BLaER1 treated with 17β-estradiol and CSF1 and Interleukin-3, amounts not matched to agents 10 nM and 100 nM (cell line): ENCODE data around the gene SFPQ.
"Not testable (repeated sequence)": the region's sequence is repeated elsewhere in the genome, so short reads cannot be mapped to it uniquely, and the experiment has no call there.

Experiments
- H3K27ac ChIP-seq, 11 experiments: shearing (Covaris generic); formaldehyde crosslinking; 2 replicates each; pipeline ENCODE4 v1.8.1; 2022
- H3K27me3 ChIP-seq, 11 experiments: shearing (Covaris generic); formaldehyde crosslinking; 2 replicates each; pipeline ENCODE4 v1.8.1; 2022
- H3K36me3 ChIP-seq, 11 experiments: shearing (Covaris generic); formaldehyde crosslinking; 2 replicates each; pipeline ENCODE4 v1.8.1; 2022
- H3K4me1 ChIP-seq, 10 experiments: shearing (Covaris generic); formaldehyde crosslinking; 2 replicates each; pipeline ENCODE4 v1.8.1; 2022
- H3K4me2 ChIP-seq, 11 experiments: shearing (Covaris generic); formaldehyde crosslinking; 2 replicates each; pipeline ENCODE4 v1.8.1; 2022
- H3K4me3 ChIP-seq, 10 experiments: shearing (Covaris generic); formaldehyde crosslinking; 2 replicates each; pipeline ENCODE4 v1.8.1; 2022
- H3K9ac ChIP-seq, 11 experiments: shearing (Covaris generic); formaldehyde crosslinking; 2 replicates each; pipeline ENCODE4 v1.8.1; 2022
- H3K9me3 ChIP-seq, 11 experiments: shearing (Covaris generic); formaldehyde crosslinking; replicated peaks in 1 of 11; 2 replicates each; pipeline ENCODE4 v1.8.1; 2022
- H4K20me1 ChIP-seq, 11 experiments: shearing (Covaris generic); formaldehyde crosslinking; 2 replicates each; pipeline ENCODE4 v1.8.1; 2022
- Cebpa-rat ChIP-seq, 11 experiments: shearing (Covaris generic); IDR thresholded peaks; 2 replicates each; pipeline ENCODE4 v1.8.1; 2022

SFPQ gene

GRCh38 chr1:35192853-35193664, at the start of gene SFPQ:
Gene SFPQ (minus strand): TSS chr1:35193145. CDS start chr1:35193049, 96 bp downstream.
- Histone ChIP-seq H3K4me3 (peak within 1 kb of the TSS; percentile 90 to 100 (median 100)), H4K20me1 (peaks cover 38 to 45% (median 40%) of the 10 kb centered on the region in 11 experiments), H3K36me3 (peaks cover 34 to 38% (median 38%) of the 10 kb centered on the region in 11 experiments), H3K9ac (peak within 1 kb of the TSS; percentile 98 to 100 (median 100)), H3K27ac (peak within 1 kb of the TSS; percentile 98 to 100 (median 100)), H3K4me1 (peaks cover 26 to 37% (median 32%) of the 10 kb centered on the region in 10 experiments), H3K4me2 (peak within 1 kb of the TSS; percentile 55 to 92 (median 74)), H3K9me3 (peaks cover 0 to 9% (median 0%) of the 10 kb centered on the region in 11 experiments; a peak in 4 of 22 replicates), H3K27me3 (no peaks in the 10 kb centered on the region)
- TF ChIP-seq Cebpa-rat (IDR thresholded peaks at IDR 0.05), result no peak

- not testable (repeated sequence) for H3K27ac ChIP-seq, H3K27me3 ChIP-seq, H4K20me1 ChIP-seq, H3K4me2 ChIP-seq, H3K9ac ChIP-seq, H3K9me3 ChIP-seq, H3K4me3 ChIP-seq, H3K4me1 ChIP-seq, H3K36me3 ChIP-seq
Observed at GRCh38 chr1:35236772-35237171, 43.8 kb upstream of the SFPQ start.

GRCh38 chr1:35231287-35231686, 38.3 kb upstream of the SFPQ start:
- Histone ChIP-seq H3K36me3 (no peaks in the 10 kb centered on the region), H3K4me2 (no peak overlapping the region), H3K27me3 (no peaks in the 10 kb centered on the region), H3K27ac (no peak overlapping the region), H3K9ac (no peak overlapping the region), H3K4me1 (no peaks in the 10 kb centered on the region), H3K4me3 (no peak overlapping the region), H3K9me3 (peaks cover 0 to 11% (median 6%) of the 10 kb centered on the region in 11 experiments; a peak in 8 of 22 replicates), H4K20me1 (no peaks in the 10 kb centered on the region)
- TF ChIP-seq Cebpa-rat (IDR thresholded peaks at IDR 0.05), result no peak

- H3K27me3 ChIP-seq, result no peaks in the 10 kb centered on the region
- no peaks in the 10 kb centered on the region for H4K20me1 ChIP-seq
- H3K4me3 ChIP-seq, result no peak overlapping the region
- peaks cover 0 to 11% (median 6%) of the 10 kb centered on the region in 11 experiments; a peak in 8 of 22 replicates for H3K9me3 ChIP-seq
- H3K36me3 ChIP-seq, result no peaks in the 10 kb centered on the region
- no peak for TF ChIP-seq Cebpa-rat (IDR thresholded peaks at IDR 0.05)
- no peaks in the 10 kb centered on the region for H3K4me1 ChIP-seq
- H3K4me2 ChIP-seq, result no peak overlapping the region
- no peak overlapping the region for H3K9ac ChIP-seq
- H3K27ac ChIP-seq, result no peak overlapping the region
Observed at GRCh38 chr1:35229587-35230360, 36.8 kb upstream of the SFPQ start.

GRCh38 chr1:35226546-35226945, 33.6 kb upstream of the SFPQ start:
- no peak overlapping the region for H3K9ac ChIP-seq
- TF ChIP-seq Cebpa-rat (IDR thresholded peaks at IDR 0.05), result no peak
- H3K4me2 ChIP-seq, result no peak overlapping the region
- H3K4me1 ChIP-seq, result no peaks in the 10 kb centered on the region
- H3K9me3 ChIP-seq, result peaks cover 0 to 11% (median 6%) of the 10 kb centered on the region in 11 experiments; a peak in 8 of 22 replicates
- H4K20me1 ChIP-seq, result no peaks in the 10 kb centered on the region
- no peak overlapping the region for H3K27ac ChIP-seq
- no peaks in the 10 kb centered on the region for H3K27me3 ChIP-seq
- no peak overlapping the region for H3K4me3 ChIP-seq
- H3K36me3 ChIP-seq, result no peaks in the 10 kb centered on the region

- H3K9me3 ChIP-seq, result peaks cover 0 to 6% (median 0%) of the 10 kb centered on the region in 11 experiments; a peak in 2 of 22 replicates
- H3K4me2 ChIP-seq, result no peak overlapping the region
- TF ChIP-seq Cebpa-rat (IDR thresholded peaks at IDR 0.05), result no peak
- no peaks in the 10 kb centered on the region for H3K4me1 ChIP-seq
- no peak overlapping the region for H3K4me3 ChIP-seq
- no peaks in the 10 kb centered on the region for H4K20me1 ChIP-seq
- H3K27ac ChIP-seq, result no peak overlapping the region
- H3K36me3 ChIP-seq, result no peaks in the 10 kb centered on the region
- H3K9ac ChIP-seq, result no peak overlapping the region
- H3K27me3 ChIP-seq, result no peaks in the 10 kb centered on the region
Observed at GRCh38 chr1:35223084-35223630, 30.2 kb upstream of the SFPQ start.

- no peak for TF ChIP-seq Cebpa-rat (IDR thresholded peaks at IDR 0.05)
- Histone ChIP-seq H3K9me3 (peaks cover 0 to 6% (median 0%) of the 10 kb centered on the region in 11 experiments; a peak in 2 of 22 replicates), H3K4me3 (no peak overlapping the region), H3K4me2 (no peak overlapping the region), H3K4me1 (no peaks in the 10 kb centered on the region), H3K27ac (no peak overlapping the region), H3K27me3 (no peaks in the 10 kb centered on the region), H3K9ac (no peak overlapping the region), H3K36me3 (no peaks in the 10 kb centered on the region), H4K20me1 (no peaks in the 10 kb centered on the region)
Observed at GRCh38 chr1:35222322-35223083, 29.6 kb upstream of the SFPQ start.

- Histone ChIP-seq H3K4me3 (no peak overlapping the region), H4K20me1 (no peaks in the 10 kb centered on the region), H3K4me2 (no peak overlapping the region), H3K9ac (no peak overlapping the region), H3K27ac (no peak overlapping the region), H3K9me3 (peaks cover 0 to 6% (median 0%) of the 10 kb centered on the region in 11 experiments; a peak in 2 of 22 replicates), H3K27me3 (no peaks in the 10 kb centered on the region), H3K4me1 (no peaks in the 10 kb centered on the region), H3K36me3 (no peaks in the 10 kb centered on the region)
- TF ChIP-seq Cebpa-rat (IDR thresholded peaks at IDR 0.05), result no peak
Observed at GRCh38 chr1:35220976-35221375, 28.0 kb upstream of the SFPQ start.
